PC-3 (cell line): ENCODE data around the gene ZFHX3. TPM values are rescaled to one million over a fixed set of nuclear protein-coding genes. Genes with fewer than 3 reads are reported as not detected.

Experiments used
- ATAC-seq: fragments of 200-7000 bp; cut with Tn5 transposase; 2 replicates; pipeline ENCODE4 v1.9.1; 2020; ENCODE audit warnings: mild to moderate bottlenecking, moderate library complexity
- BruUV-seq: library from RNA; stranded (reverse); fragments of 400-500 nt; replicated peaks from 2 replicates; lab custom pipeline; 2021; lab: Mats Ljungman, UMichigan
- CTCF ChIA-PET: fragments of 300-600 bp; sonication (Branson Sonifier 250); formaldehyde crosslinking; loops from one replicate; lab custom pipeline; 2022; ENCODE audit warnings: antibody characterized with exemption; lab: Charles Lee
- POLR2A ChIA-PET: fragments of 300-600 bp; sonication (Branson Sonifier 250); formaldehyde crosslinking; loops from one replicate; lab custom pipeline; 2022; ENCODE audit warnings: antibody characterized with exemption; ENCODE audit not compliant: unreplicated experiment; lab: Charles Lee
- DNase-seq: peaks from one replicate; pipeline ENCODE4 v3.0.0-alpha.2; 2015
- H2AFZ ChIP-seq: fragments of 300-600 bp; sonication (generic); 2 replicates; pipeline ENCODE4 v1.6.0; 2016; ENCODE audit warnings: antibody characterized with exemption, low read length
- H3F3A ChIP-seq: fragments of 300-600 bp; sonication (generic); one replicate; pipeline ENCODE4 v1.6.0; 2017; ENCODE audit warnings: antibody characterized with exemption, low read length, control low read depth, mild to moderate bottlenecking; ENCODE audit not compliant: unreplicated experiment
- H3K27ac ChIP-seq: fragments of 300-600 bp; sonication (generic); 2 replicates; pipeline ENCODE4 v1.5.1; 2016; ENCODE audit warnings: mild to moderate bottlenecking, low read length
- H3K27me3 ChIP-seq: fragments of 300-600 bp; sonication (generic); 2 replicates; pipeline ENCODE4 v1.6.1; 2016; ENCODE audit warnings: low read length, mixed read lengths
- H3K36me3 ChIP-seq: fragments of 300-600 bp; sonication (generic); 2 replicates; pipeline ENCODE4 v1.6.1; 2016; ENCODE audit warnings: low read depth, mixed run types, low read length, mixed read lengths
- H3K4me1 ChIP-seq: fragments of 300-600 bp; sonication (generic); 2 replicates; pipeline ENCODE4 v1.5.1; 2016; ENCODE audit warnings: low read length; ENCODE audit not compliant: insufficient read depth
- H3K4me2 ChIP-seq: fragments of 300-600 bp; sonication (generic); 2 replicates; pipeline ENCODE4 v1.6.0; 2016; ENCODE audit warnings: low read length
- H3K4me3 ChIP-seq: fragments of 300-600 bp; sonication (generic); 2 replicates; pipeline ENCODE4 v1.5.1; 2016; ENCODE audit warnings: mild to moderate bottlenecking, low read length, mixed read lengths
- H3K79me2 ChIP-seq: fragments of 300-600 bp; sonication (generic); 2 replicates; pipeline ENCODE4 v1.6.1; 2017; ENCODE audit warnings: low read length, mixed read lengths
- H3K9ac ChIP-seq: fragments of 300-600 bp; sonication (generic); 2 replicates; pipeline ENCODE4 v1.6.0; 2016; ENCODE audit warnings: mild to moderate bottlenecking, low read length
- H3K9me2 ChIP-seq: fragments of 300-600 bp; sonication (generic); replicated peaks from 2 replicates; pipeline ENCODE4 v1.6.1; 2016; ENCODE audit warnings: mixed run types, low read length, mixed read lengths
- H3K9me3 ChIP-seq: fragments of 300-600 bp; sonication (generic); 2 replicates; pipeline ENCODE4 v1.6.1; 2016; ENCODE audit warnings: low read length, mixed read lengths
- H4K20me1 ChIP-seq: fragments of 300-600 bp; sonication (generic); 2 replicates; pipeline ENCODE4 v1.6.1; 2016; ENCODE audit warnings: low read length, mixed read lengths
- CTCF ChIP-seq: fragments of 300-600 bp; sonication (generic); conservative IDR thresholded peaks from 2 replicates; pipeline ENCODE4 v1.5.1; 2017; ENCODE audit warnings: antibody characterized with exemption, low read depth, mild to moderate bottlenecking, low read length
- EZH2 ChIP-seq: fragments of 300-600 bp; sonication (generic); IDR thresholded peaks from one replicate; pipeline ENCODE4 v1.6.1; 2017; ENCODE audit warnings: antibody characterized with exemption, mild to moderate bottlenecking, low read length; ENCODE audit not compliant: unreplicated experiment
- EZH2phosphoT487 ChIP-seq: fragments of 300-600 bp; sonication (generic); IDR thresholded peaks from 2 replicates; pipeline ENCODE4 v1.6.1; 2018; ENCODE audit warnings: mild to moderate bottlenecking, antibody characterized with exemption, low read length, borderline replicate concordance
- intact Hi-C: fragments of 100-400 bp; cut with micrococcal nuclease; formaldehyde crosslinking; loops from 2 replicates; pipeline ENCODE4 v1.9.0; 2023
- total RNA-seq: library from RNA; depleted of rRNA; stranded (reverse); fragments of >200 nt; gene quantifications from 2 replicates; pipeline ENCODE4 v1.2.3, GENCODE V29; 2014

The ZFHX3 gene
- total RNA-seq, 1 experiment from 2014 or later = 3.5 TPM

GRCh38 chr16:72902206-72902605, 145.7 kb downstream of the ZFHX3 start:
- Histone ChIP-seq H3K36me3 (no peaks in the 10 kb centered on the region), H4K20me1 (no peaks in the 10 kb centered on the region), H2AFZ (no peak overlapping the region), H3K9ac (no peak overlapping the region), H3F3A (no peaks in the 10 kb centered on the region), H3K9me3 (no peaks in the 10 kb centered on the region), H3K4me1 (peaks cover 10% of the 10 kb centered on the region), H3K79me2 (no peaks in the 10 kb centered on the region), H3K4me3 (no peak overlapping the region), H3K4me2 (no peak overlapping the region), H3K27me3 (no peaks in the 10 kb centered on the region), H3K9me2 (no peaks in the 10 kb centered on the region), H3K27ac (no peak overlapping the region)
- no peak for TF ChIP-seq EZH2phosphoT487
- TF ChIP-seq EZH2 = no peak
- no peak for TF ChIP-seq CTCF
- POLR2A ChIA-PET = no interaction called here
- CTCF ChIA-PET = no interaction called here
- no TSS peak for BruUV-seq
- ATAC-seq (no peak), DNase-seq (no peak)
- intact Hi-C loops = no loop called here

DNA sequence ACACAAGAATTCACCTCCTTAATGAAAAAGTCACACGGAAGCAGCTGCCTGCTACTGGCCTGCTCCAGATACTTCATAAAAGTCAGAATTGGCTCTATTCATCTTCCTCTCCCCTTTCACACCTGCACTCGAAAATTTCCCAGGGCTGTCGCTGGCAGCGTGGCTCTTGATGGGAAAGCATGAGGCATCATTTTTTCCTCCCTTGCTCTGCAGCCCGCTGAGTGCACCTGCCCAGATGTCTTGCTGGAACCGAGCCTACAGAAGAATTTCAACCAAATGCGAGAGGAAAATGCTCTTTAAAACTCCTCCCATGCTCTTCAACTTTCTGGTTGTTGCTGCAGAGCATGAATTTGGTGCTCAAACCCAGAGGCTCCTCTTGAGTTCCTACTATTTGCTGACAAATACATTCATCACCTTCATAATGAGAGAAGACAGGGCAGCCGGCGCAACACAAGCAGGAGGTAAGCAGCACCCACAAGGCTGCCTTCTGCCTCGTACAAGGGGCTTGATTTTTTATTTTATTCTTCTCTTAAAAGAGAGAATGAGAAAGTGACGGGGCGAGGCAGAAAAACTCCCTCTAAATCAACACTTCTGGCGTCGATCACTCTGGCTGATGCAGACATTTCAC, 146.8 kb downstream of the ZFHX3 start:
- intact Hi-C loops = no loop called here
- Histone ChIP-seq H3K9ac (no peak overlapping the region), H3K9me2 (no peaks in the 10 kb centered on the region), H3K79me2 (no peaks in the 10 kb centered on the region), H3K4me1 (peaks cover 10% of the 10 kb centered on the region), H3K27me3 (no peaks in the 10 kb centered on the region), H3K9me3 (no peaks in the 10 kb centered on the region), H3K36me3 (no peaks in the 10 kb centered on the region), H4K20me1 (no peaks in the 10 kb centered on the region), H3K4me2 (no peak overlapping the region), H3K27ac (no peak overlapping the region), H3F3A (no peaks in the 10 kb centered on the region), H3K4me3 (no peak overlapping the region), H2AFZ (no peak overlapping the region)
- DNase-seq (no peak), ATAC-seq (no peak)
- POLR2A ChIA-PET = no interaction called here
- TF ChIP-seq EZH2 (no peak), CTCF (no peak), EZH2phosphoT487 (no peak)
- BruUV-seq = no TSS peak
- CTCF ChIA-PET = no interaction called here

GRCh38 chr16:72898216-72898825, 149.6 kb downstream of the ZFHX3 start:
- CTCF ChIA-PET = no interaction called here

More at GRCh38 chr16:72898216-72898825, 149.6 kb downstream of the ZFHX3 start:
- ATAC-seq (no peak), DNase-seq (no peak)
- intact Hi-C loops = no loop called here
- no peak overlapping the region for H2AFZ ChIP-seq
- no peak for TF ChIP-seq EZH2phosphoT487
- TF ChIP-seq EZH2 = no peak
- TF ChIP-seq CTCF = no peak
- no peaks in the 10 kb centered on the region for H3K27me3 ChIP-seq
- H3K4me2 ChIP-seq = no peak overlapping the region
- H3K9ac ChIP-seq = no peak overlapping the region
- H3K4me1 ChIP-seq = no peaks in the 10 kb centered on the region
- POLR2A ChIA-PET = no interaction called here
- no peak overlapping the region for H3K27ac ChIP-seq
- no peaks in the 10 kb centered on the region for H3K79me2 ChIP-seq
- no peak overlapping the region for H3K4me3 ChIP-seq
- no peaks in the 10 kb centered on the region for H3K9me3 ChIP-seq
- H3K36me3 ChIP-seq = no peaks in the 10 kb centered on the region
- BruUV-seq = no TSS peak
- no peaks in the 10 kb centered on the region for H3K9me2 ChIP-seq
- no peaks in the 10 kb centered on the region for H3F3A ChIP-seq
- no peaks in the 10 kb centered on the region for H4K20me1 ChIP-seq
